Activated effector memory CD4-positive, alpha-beta T cell treated with Interleukin-2 at 50 U/mL for 16 hours (primary cell): Measurements from ENCODE around the gene POLR3GL.

Experiments
- DNase-seq: peaks from one replicate; pipeline ENCODE4 v3.0.0-alpha.2; 2020

POLR3GL gene

GRCh38 chr1:145977486-145978470 lies 13.3 kb downstream of the POLR3GL start:
- peak; percentile 56 for DNase-seq

GRCh38 chr1:145978471-145978853 lies 14.0 kb downstream of the POLR3GL start:
- DNase-seq: no peak

- DNase-seq: peak; percentile 63
Measured at GRCh38 chr1:145978854-145979745, 14.6 kb downstream of the POLR3GL start.

GRCh38 chr1:145979746-145980456 lies 15.4 kb downstream of the POLR3GL start:
- no peak for DNase-seq

GRCh38 chr1:145980457-145980994 lies 16.0 kb downstream of the POLR3GL start:
- DNase-seq: no peak

- no peak for DNase-seq
Measured at GRCh38 chr1:145982010-145982723, 17.7 kb downstream of the POLR3GL start.

GRCh38 chr1:145983206-145983675 lies 18.8 kb downstream of the POLR3GL start:
- DNase-seq: no peak

- DNase-seq: peak; percentile 51
Measured at GRCh38 chr1:145983960-145984830, 19.7 kb downstream of the POLR3GL start.

- DNase-seq: no peak
Measured at GRCh38 chr1:145985129-145985501, 20.6 kb downstream of the POLR3GL start.

GRCh38 chr1:145985502-145986439 lies 21.3 kb downstream of the POLR3GL start:
- DNase-seq: no peak

- DNase-seq: no peak
Measured at GRCh38 chr1:145986551-145986950, 22.1 kb downstream of the POLR3GL start.

GRCh38 chr1:145987926-145988325 lies 23.4 kb downstream of the POLR3GL start:
- DNase-seq: no peak

GRCh38 chr1:145988773-145989172 lies 24.3 kb downstream of the POLR3GL start:
- no peak for DNase-seq

GRCh38 chr1:145990249-145990855 lies 25.9 kb downstream of the POLR3GL start:
- no peak for DNase-seq

GRCh38 chr1:145991735-145992412 lies 27.4 kb downstream of the POLR3GL start:
- DNase-seq: no peak

- DNase-seq: no peak
Measured at GRCh38 chr1:145992502-145992936, 28.0 kb downstream of the POLR3GL start.

GRCh38 chr1:145992958-145993617 lies 28.6 kb downstream of the POLR3GL start:
- DNase-seq: no peak
